NCI-H69 (cell line): Measurements from ENCODE around the gene SESN1.

ENCODE experiments used
- DNase-seq: peaks from one replicate; lab custom pipeline; 2025; lab: John Stamatoyannopoulos, UW

Gene SESN1

DNA sequence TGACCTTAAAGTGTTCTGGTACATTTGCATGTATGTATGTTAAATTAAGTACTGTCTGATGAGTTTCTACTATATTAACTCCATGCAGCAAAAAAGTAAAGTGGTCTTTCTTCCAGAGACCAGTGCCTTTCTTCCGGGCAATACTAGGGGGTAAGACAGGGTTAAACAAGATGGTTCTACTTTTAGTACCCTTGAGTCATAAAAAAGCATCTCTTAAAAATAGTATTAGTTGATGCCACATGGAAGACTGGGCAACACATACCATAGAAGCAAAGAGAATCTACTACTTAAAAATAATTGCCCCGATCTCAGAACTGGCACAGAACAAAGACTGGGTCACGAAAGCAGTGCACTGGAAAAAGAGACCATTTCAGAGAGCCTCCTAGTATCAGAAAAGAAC, 66.2 kb downstream of the SESN1 start:
- DNase-seq = no peak

DNA sequence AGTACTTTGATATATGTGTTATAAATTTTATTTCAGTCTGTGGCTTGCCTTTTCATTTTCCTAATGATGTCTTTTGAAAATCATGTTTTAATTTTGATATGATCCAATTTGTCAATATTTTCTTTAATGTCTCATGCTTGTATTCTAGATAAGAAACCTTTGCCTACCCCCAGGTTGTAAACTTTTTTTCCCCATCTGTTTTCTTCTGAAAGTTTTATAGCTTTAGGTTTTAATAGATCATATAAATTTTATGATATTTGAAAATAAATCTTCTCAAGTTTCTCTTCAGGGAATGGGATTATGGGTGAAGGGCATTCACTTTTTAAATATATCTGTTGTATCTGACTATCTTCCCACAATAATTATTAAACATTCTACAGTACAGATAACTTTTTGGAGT, 66.7 kb downstream of the SESN1 start:
- DNase-seq = no peak

DNA sequence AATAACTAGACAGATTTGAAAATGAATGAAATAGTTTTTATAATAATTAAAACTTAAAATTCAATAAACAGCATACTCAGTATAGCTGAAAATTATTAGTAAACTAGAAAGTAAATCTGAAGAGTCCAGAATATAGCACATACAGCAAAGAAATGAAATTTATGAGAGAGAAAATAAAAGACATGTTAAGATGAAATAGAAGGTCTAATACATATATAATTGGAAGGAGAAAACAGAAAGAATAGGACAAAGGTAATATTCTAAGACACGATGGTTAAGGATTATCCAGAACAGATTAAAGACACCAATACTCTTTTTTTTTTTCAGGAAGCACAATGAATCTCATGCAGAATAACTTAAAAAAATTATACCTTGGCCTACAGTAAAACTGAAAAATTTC, 69.0 kb downstream of the SESN1 start:
- DNase-seq = no peak

DNA sequence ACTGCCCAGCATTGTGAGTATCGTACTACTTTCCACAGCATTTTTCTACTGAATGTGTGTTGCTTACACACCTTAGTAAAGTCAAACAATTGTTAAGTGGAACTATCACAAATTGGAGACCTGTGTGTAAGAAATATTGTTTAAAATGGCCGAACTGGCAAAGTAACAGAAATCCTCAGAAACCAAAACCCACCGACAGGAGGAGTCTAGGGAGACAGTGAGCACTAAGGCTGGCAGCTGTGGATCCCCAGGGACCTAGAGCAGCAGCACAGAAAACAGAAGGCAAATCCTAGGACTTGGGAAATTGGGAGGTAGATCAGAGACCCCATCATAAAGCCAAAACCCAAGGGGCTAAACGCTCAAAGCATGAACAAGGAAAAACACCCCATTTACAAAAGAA, 69.9 kb downstream of the SESN1 start:
- DNase-seq = peak; percentile 75

DNA sequence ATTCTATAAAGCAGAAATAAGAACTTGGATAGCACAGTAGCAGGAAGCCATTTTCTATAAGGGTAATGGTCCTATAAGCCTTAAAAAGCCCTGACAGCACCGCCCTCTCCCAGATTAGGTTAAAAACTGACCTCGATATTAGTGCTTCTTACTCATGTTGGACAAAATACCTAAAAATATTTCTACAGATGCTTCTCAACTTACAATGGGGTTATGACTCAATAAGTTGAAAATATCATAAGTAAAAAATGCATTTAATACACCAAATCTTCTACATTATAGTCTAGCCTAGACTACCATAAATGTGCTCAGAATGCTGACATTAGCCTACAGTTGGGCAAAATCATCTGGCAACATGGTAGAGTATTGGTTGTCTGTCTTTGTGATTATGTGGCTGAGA, 70.3 kb downstream of the SESN1 start:
- no peak for DNase-seq

- no peak for DNase-seq
Measured at GRCh38 chr6:109023356-109023925, 71.2 kb downstream of the SESN1 start.

- no peak for DNase-seq
Measured at GRCh38 chr6:109021870-109022269, 72.8 kb downstream of the SESN1 start.

DNA sequence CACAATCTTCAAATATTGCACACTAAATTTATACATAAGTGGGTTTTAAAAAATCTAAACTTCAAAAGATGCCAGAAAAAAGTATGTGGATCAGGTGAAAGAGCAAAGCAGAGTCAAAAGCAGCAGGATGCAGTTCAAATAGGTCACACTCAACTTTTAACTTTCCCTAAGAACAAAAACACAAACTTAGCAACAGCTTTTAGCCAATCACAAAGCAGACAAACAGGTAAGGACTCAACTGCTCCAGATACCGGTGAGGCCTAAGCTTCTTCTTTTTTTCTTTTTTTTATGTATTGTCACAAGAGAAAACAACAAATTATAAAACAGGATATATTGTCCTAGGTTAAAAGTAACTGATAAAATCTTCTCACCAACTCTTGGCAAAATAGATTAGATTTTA, 74.7 kb downstream of the SESN1 start:
- no peak for DNase-seq

- peak; percentile 50 for DNase-seq
Measured at GRCh38 chr6:109015176-109015575, 79.5 kb downstream of the SESN1 start.

GRCh38 chr6:109014606-109015005, 80.0 kb downstream of the SESN1 start:
- no peak for DNase-seq

- no peak for DNase-seq
Measured at GRCh38 chr6:109013656-109014305, 80.9 kb downstream of the SESN1 start.

DNA sequence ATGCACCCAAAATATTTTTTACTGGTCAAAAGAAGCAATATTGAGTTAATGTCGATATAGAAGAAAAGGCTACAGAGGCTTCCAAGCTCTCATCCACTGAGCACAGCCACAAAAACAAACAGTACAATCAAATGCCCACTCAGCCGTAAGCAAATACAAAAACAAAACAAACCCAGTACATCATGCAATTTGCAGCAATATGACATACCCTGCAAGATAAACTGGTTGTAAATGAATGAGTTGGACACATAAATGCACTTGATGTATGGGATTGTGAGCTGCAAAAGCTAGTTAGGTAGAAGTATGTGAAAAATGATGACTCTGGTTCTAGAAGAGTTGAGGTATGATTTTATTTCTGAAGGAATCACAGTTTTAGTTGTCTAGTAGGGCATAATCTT, 83.9 kb downstream of the SESN1 start:
- peak; percentile 68 for DNase-seq

DNA sequence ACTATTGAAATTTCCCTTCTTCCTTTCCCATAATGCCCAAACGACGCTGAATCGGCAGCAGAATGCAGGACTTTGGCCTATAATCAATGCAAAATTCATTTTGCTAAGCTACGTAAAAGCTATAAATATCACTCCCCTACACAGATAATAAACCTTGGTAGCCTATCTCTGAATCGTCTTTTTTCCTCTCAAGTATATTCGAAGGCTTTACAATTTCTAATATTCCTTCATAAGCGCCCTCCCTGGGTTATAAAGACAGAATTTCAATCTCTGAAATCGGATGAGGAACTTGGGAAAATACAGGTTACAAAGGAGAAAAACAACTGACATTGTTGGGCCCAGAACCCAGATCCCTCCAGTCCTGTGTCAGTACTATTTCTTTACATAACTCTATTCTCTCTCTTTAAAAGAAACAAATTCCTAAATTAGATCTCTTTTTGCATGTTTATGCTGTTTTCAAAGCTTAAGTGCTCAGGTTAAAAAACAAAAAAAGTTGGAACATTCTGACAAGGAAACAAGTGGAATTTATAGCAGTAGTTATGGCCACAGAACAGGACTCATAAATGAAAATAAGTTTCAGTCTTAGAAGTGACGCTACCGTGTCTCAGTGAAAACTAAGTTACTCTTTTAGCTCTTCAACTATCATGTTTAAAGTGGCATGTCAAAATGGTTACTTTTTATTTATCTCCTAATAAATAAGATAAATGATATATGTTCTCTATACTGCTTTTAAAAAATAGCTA, 84.5 kb downstream of the SESN1 start:
- peak; percentile 57 for DNase-seq

- peak; percentile 99 for DNase-seq
Measured at GRCh38 chr6:109009236-109009961, 85.2 kb downstream of the SESN1 start.

DNA sequence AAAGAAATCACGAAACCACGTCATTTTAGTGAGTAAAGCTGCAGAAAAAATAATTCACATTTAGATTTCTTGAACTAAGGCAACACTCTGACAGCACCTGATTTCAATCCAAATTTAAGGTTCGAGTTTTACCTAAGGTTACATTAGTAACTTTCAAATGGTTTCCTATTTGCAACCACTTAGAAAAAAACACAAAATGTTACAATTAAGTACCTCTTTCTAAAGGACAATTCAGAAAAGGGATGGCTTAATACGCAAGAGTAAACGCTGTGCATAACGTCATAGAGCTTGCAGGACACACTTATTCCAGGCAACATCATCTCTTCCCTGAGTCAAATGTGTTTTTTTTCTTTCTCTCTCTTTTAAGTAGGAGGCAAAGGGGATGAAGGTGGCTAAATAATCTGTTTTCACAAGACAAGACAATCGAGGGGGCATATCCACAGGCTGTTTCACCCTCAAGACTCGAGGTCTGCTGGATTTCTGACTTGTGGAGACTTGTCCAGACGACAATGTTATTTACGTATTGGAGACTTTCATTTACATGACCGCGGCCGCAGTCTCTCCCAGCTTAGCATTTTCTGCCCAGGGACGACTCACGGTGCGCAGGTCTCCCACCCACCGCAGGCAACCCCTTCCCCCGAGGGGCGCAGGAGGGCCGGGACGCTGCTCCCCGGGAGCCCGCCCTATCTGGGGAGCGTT, 86.0 kb downstream of the SESN1 start:
- DNase-seq = peak; percentile 90

DNA sequence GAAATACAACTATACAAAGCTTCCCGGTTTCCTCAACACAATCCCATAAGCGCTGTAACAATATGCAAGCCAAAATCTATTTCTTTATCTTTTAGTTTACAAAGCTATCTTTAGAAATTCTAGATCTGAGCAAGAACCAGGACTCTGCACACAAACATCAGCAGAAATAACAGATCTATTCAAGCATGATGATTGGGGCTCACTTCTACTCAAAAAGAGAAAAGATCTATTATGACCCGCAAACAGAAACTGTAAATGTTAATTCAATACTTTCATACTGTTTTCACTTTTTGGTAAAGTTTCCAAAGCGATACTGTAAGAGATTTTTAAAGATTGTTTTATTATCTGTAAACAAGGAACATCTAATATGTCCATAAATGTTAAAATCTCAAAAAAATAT, 86.6 kb downstream of the SESN1 start:
- DNase-seq = peak; percentile 22

DNA sequence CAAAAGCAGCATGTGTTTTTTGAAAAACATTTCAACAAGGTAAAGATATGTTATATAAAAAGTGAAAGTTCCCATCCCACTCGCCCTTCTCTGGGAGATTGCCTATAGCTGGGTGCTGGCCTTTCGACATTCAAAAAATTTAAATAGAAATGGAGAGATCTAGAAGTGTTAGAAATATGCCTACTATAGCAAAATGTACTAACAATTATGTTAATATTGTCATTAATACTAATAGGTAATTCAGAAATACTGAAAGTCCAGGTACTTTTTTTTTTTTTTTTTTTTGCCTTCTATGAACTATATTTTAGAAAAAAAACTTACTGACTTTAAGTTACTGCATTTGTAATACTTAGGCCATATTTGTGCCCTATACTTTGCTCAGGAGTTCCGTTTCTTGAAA, 87.1 kb downstream of the SESN1 start:
- DNase-seq = no peak

DNA sequence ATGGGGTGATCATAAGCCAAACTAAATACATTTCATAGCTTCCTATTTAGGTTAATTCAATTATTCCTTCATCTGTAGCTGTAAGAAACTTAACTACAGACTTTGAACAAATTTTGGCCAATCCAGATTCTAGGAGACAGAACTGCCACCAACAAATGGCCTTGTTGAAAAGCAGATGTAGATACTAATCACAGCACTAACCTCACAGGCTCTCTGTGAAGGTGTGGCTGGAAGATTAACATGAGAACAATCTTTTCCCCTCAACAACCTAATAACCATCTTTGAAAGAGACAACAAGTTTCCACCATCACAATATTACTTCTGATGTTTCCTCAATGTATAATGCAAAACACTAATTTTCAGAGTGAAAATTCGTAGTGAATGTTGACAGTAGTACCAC, 87.8 kb downstream of the SESN1 start:
- peak; percentile 27 for DNase-seq

GRCh38 chr6:109002882-109003281, 91.8 kb downstream of the SESN1 start:
- no peak for DNase-seq

DNA sequence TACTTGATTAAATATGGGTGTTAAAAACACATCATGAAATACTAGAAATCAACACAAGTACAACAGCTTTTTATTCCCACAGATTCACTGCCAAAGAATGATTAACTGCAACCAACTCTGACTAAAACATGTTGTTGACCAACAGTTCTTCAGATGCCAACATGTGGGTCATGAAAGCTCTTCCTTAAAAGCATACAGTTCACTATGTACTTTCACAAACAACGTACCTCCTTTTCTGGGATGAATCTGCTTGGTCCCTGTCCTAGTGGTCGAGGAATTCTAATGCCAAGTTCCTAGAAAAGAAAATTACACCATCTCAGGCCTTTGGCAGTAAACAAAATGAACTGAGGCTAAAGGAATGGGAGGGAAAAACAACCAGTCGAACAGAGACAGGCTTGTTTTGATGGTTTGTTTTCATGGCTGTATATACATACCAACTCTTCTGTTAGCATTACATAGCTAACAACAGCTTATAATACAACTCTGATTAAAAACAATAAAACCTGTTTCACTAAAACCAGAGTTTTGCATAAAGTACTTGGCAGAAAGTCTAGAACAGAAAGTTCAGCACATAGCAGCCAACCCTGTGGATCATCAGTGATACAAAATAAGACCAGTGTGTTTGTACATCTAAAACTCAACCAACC, 92.5 kb downstream of the SESN1 start:
- no peak for DNase-seq

DNA sequence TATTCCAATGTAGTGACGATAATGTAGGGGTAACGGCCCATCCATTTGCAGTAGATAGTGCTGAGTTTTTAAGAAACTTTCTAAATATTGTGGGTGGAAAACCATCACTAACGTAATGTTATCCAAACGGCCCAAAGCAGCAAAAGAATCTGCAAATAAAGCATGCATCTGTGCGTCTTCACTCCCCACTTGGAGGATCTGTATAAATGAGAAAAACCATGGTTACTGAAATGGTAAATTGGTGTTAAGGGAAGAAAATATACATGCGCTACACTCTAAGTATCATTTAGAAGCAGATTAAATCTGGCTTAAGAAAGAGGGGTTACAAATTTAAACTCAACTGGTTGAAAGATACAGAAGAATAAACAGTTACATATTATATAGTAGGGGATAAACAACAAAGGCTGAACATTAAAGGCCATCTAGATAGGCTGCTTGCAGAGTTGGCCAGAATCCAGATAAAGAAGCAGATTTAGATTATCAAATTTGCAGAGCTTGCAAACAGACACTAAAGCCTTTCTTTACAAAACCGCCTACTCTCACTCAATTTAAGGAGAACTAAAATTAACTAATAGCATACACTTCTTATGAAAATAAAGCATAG, 93.3 kb downstream of the SESN1 start:
- peak; percentile 38 for DNase-seq
